HEK293 (cell line): ENCODE measurements around the gene KSR1.
"Not testable (repeated sequence)": the region's sequence is repeated elsewhere in the genome, so short reads cannot be mapped to it uniquely, and the experiment has no call there.

Experiments
- CTCF ChIA-PET: fragments of 350-600 bp; formaldehyde crosslinking; extraction: SDS; loops from one replicate; lab custom pipeline; 2021; ENCODE audit warnings: antibody characterized with exemption; lab: Yijun Ruan, JAX
- POLR2A ChIA-PET: fragments of 300-600 bp; formaldehyde crosslinking; extraction: SDS; loops from one replicate; lab custom pipeline; 2020; ENCODE audit warnings: antibody characterized with exemption, inconsistent platforms; lab: Yijun Ruan, JAX
- H3K27ac ChIP-seq: fragments of 200-500 bp; sonication (Bioruptor generic); 2 replicates; pipeline ENCODE4 v1.5.1; 2014; ENCODE audit warnings: low read depth, low read length, control low read depth, inconsistent platforms; ENCODE audit errors: extremely low read depth
- H3K36me3 ChIP-seq, 2 experiments: fragments of 200-500 bp in 1 of 2; sonication (Bioruptor generic) in 1 of 2; 1 replicate in 1 of 2; 2 replicates in 1 of 2; pipeline ENCODE4 v1.5.1; 2014 to 2017; ENCODE audit warnings: inconsistent platforms in 2 of 2, low read length in 2 of 2; ENCODE audit not compliant: control insufficient read depth in 2 of 2, insufficient read depth in 1 of 2
- H3K4me1 ChIP-seq: fragments of 200-500 bp; sonication (Bioruptor generic); 2 replicates; pipeline ENCODE4 v1.5.1; 2014; ENCODE audit warnings: mild to moderate bottlenecking, low read length, inconsistent platforms; ENCODE audit not compliant: control insufficient read depth, insufficient read depth
- H3K4me3 ChIP-seq: 2 replicates; pipeline ENCODE4 v1.5.1; 2011; ENCODE audit warnings: low read depth, mild to moderate bottlenecking, control low read depth, low read length, moderate library complexity
- H3K9me3 ChIP-seq: fragments of 200-500 bp; sonication (Bioruptor generic); 2 replicates; pipeline ENCODE4 v1.5.1; 2014; ENCODE audit warnings: low read depth, low read length, inconsistent platforms; ENCODE audit not compliant: control insufficient read depth, insufficient read depth
- GFI1B ChIP-seq: fragments of 450-650 bp; formaldehyde crosslinking; IDR thresholded peaks from 2 replicates; pipeline ENCODE4 v1.5.1; 2016; ENCODE audit warnings: missing biosample characterization, missing genetic modification characterization
- GLIS2 ChIP-seq: fragments of 450-650 bp; formaldehyde crosslinking; IDR thresholded peaks from 2 replicates; pipeline ENCODE4 v1.5.1; 2016; ENCODE audit warnings: missing biosample characterization, missing genetic modification characterization
- ZFP3 ChIP-seq: fragments of 450-650 bp; formaldehyde crosslinking; IDR thresholded peaks from 2 replicates; pipeline ENCODE4 v1.5.1; 2016; ENCODE audit warnings: low read depth, missing biosample characterization, missing genetic modification characterization
- ZFP69B ChIP-seq: fragments of 450-650 bp; formaldehyde crosslinking; IDR thresholded peaks from 2 replicates; pipeline ENCODE4 v1.5.1; 2016; ENCODE audit warnings: missing biosample characterization, missing genetic modification characterization
- ZNF114 ChIP-seq: fragments of 450-650 bp; formaldehyde crosslinking; IDR thresholded peaks from 2 replicates; pipeline ENCODE4 v1.5.0; 2017; ENCODE audit warnings: missing biosample characterization, missing genetic modification characterization
- ZNF121 ChIP-seq: fragments of 450-650 bp; formaldehyde crosslinking; IDR thresholded peaks from 2 replicates; pipeline ENCODE4 v1.5.1; 2016; ENCODE audit warnings: missing biosample characterization, missing genetic modification characterization
- ZNF133 ChIP-seq: fragments of 450-650 bp; formaldehyde crosslinking; IDR thresholded peaks from 2 replicates; pipeline ENCODE4 v1.5.1; 2016; ENCODE audit warnings: missing biosample characterization, missing genetic modification characterization
- ZNF16 ChIP-seq: fragments of 450-650 bp; formaldehyde crosslinking; IDR thresholded peaks from 2 replicates; pipeline ENCODE4 v1.5.1; 2016; ENCODE audit warnings: low read depth, missing biosample characterization, missing genetic modification characterization
- ZNF19 ChIP-seq: fragments of 450-650 bp; formaldehyde crosslinking; IDR thresholded peaks from 2 replicates; pipeline ENCODE4; 2016; ENCODE audit warnings: missing biosample characterization, missing genetic modification characterization, low read depth
- ZNF302 ChIP-seq: fragments of 450-650 bp; formaldehyde crosslinking; IDR thresholded peaks from 2 replicates; pipeline ENCODE4 v1.5.1; 2016; ENCODE audit warnings: missing biosample characterization, missing genetic modification characterization, low read depth
- ZNF335 ChIP-seq: fragments of 450-650 bp; formaldehyde crosslinking; conservative IDR thresholded peaks from 2 replicates; pipeline ENCODE4 v1.5.1; 2016; ENCODE audit warnings: missing biosample characterization, missing genetic modification characterization
- ZNF48 ChIP-seq: fragments of 450-650 bp; formaldehyde crosslinking; IDR thresholded peaks from 2 replicates; pipeline ENCODE4 v1.5.1; 2016; ENCODE audit warnings: missing biosample characterization, missing genetic modification characterization
- ZNF544 ChIP-seq: fragments of 450-650 bp; formaldehyde crosslinking; IDR thresholded peaks from 2 replicates; pipeline ENCODE4 v1.5.0; 2017; ENCODE audit warnings: missing biosample characterization, missing genetic modification characterization
- ZNF549 ChIP-seq: fragments of 450-650 bp; IDR thresholded peaks from 2 replicates; pipeline ENCODE4 v1.5.1; 2018; ENCODE audit warnings: missing biosample characterization, missing genetic modification characterization, mild to moderate bottlenecking, inconsistent platforms, moderate library complexity
- ZNF571 ChIP-seq: fragments of 450-650 bp; formaldehyde crosslinking; IDR thresholded peaks from 2 replicates; pipeline ENCODE4 v1.5.0; 2017; ENCODE audit warnings: missing biosample characterization, missing genetic modification characterization
- ZNF580 ChIP-seq: fragments of 450-650 bp; formaldehyde crosslinking; IDR thresholded peaks from 2 replicates; pipeline ENCODE4 v1.5.1; 2016; ENCODE audit warnings: missing biosample characterization, missing genetic modification characterization
- ZNF621 ChIP-seq: fragments of 450-650 bp; formaldehyde crosslinking; IDR thresholded peaks from 2 replicates; pipeline ENCODE4 v1.5.1; 2017; ENCODE audit warnings: missing biosample characterization, missing genetic modification characterization
- ZNF776 ChIP-seq: fragments of 450-650 bp; formaldehyde crosslinking; IDR thresholded peaks from 2 replicates; pipeline ENCODE4 v1.5.0; 2017; ENCODE audit warnings: missing biosample characterization, missing genetic modification characterization, borderline replicate concordance
- ZSCAN16 ChIP-seq: fragments of 450-650 bp; formaldehyde crosslinking; IDR thresholded peaks from 2 replicates; pipeline ENCODE4 v1.5.1; 2016; ENCODE audit warnings: missing biosample characterization, missing genetic modification characterization
- TF ChIP-seq, protein P1 (sequence below): fragments of 450-650 bp; formaldehyde crosslinking; IDR thresholded peaks from 2 replicates; pipeline ENCODE4 v1.5.1; 2017; ENCODE audit warnings: missing biosample characterization, missing genetic modification characterization
- TF ChIP-seq, protein P2 (sequence below): fragments of 450-650 bp; formaldehyde crosslinking; IDR thresholded peaks from 2 replicates; pipeline ENCODE4 v1.5.1; 2016; ENCODE audit warnings: missing biosample characterization, missing genetic modification characterization
- TF ChIP-seq, protein P3 (sequence below): fragments of 450-650 bp; formaldehyde crosslinking; IDR thresholded peaks from 2 replicates; pipeline ENCODE4 v1.5.1; 2016; ENCODE audit warnings: missing biosample characterization, missing genetic modification characterization

Gene KSR1

GRCh38 chr17:27671591-27671910 lies 215.3 kb downstream of the KSR1 start:
- H3K9me3 ChIP-seq, result no peaks in the 10 kb centered on the region

DNA sequence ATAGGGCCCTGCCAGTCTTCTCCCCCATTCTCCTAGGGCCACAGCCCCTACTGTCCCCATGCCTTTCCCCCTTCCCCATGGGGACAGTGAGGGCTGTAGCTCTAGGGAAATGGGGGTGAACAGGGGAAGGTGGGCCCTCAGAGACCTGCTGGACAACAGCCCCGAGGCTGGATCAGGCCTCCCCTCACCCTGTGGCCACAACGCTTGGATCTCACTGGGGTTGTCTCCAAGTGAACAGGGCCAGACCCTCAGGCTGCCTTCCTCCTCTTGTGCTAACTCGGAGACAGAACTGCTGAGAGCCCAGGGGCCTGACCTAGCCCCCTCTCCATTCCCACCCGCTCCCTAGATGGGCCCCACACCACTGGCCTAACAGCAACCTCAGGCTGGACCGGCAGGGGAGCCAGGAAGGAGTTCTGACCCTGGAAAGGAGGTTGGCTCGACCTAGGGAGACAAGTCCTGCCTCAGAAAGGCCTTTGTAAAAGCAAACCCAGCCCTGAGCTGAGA lies 215.8 kb downstream of the KSR1 start:
- H3K4me1 ChIP-seq, H3K4me3 ChIP-seq, H3K36me3 ChIP-seq, H3K27ac ChIP-seq, POLR2A ChIA-PET, H3K9me3 ChIP-seq: not testable (repeated sequence)
- CTCF ChIA-PET, result interaction anchor here (0.7 to 1.0 kb wide), 3 partner anchors 17 to 84 kb away, joined by 3 to 4 read pairs (median 3); no protein-coding TSS in a partner anchor

More at GRCh38 chr17:27671591-27671910, 215.3 kb downstream of the KSR1 start:
- POLR2A ChIA-PET, result interaction anchor here (0.5 kb wide), 1 partner anchor 460 kb away, joined by 7 read pairs; no protein-coding TSS in a partner anchor
- TF ChIP-seq ZNF121, result no peak
- no peak for TF ChIP-seq ZNF114 (tag by site-specific recombination)
- no peak for TF ChIP-seq ZNF302 (tag by site-specific recombination)
- no peak for TF ChIP-seq ZNF580
- TF ChIP-seq, protein P1, sequence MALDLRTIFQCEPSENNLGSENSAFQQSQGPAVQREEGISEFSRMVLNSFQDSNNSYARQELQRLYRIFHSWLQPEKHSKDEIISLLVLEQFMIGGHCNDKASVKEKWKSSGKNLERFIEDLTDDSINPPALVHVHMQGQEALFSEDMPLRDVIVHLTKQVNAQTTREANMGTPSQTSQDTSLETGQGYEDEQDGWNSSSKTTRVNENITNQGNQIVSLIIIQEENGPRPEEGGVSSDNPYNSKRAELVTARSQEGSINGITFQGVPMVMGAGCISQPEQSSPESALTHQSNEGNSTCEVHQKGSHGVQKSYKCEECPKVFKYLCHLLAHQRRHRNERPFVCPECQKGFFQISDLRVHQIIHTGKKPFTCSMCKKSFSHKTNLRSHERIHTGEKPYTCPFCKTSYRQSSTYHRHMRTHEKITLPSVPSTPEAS (tag by site-specific recombination), result no peak
- no peak for TF ChIP-seq ZNF19 (tag by site-specific recombination)
- Histone ChIP-seq H3K4me3 (no peak overlapping the region), H3K4me1 (no peaks in the 10 kb centered on the region), H3K27ac (no peak overlapping the region), H3K36me3 (no peaks in the 10 kb centered on the region)
- CTCF ChIA-PET, result interaction anchor here (0.7 to 1.0 kb wide), 3 partner anchors 17 to 85 kb away, joined by 3 to 4 read pairs (median 3); no protein-coding TSS in a partner anchor

- POLR2A ChIA-PET, result no interaction called here
- no peak for TF ChIP-seq ZNF776 (tag by site-specific recombination)
- TF ChIP-seq ZNF571 (tag by site-specific recombination), result no peak
- TF ChIP-seq GFI1B (tag by site-specific recombination), result no peak
- no peak for TF ChIP-seq ZNF16
- no peak for TF ChIP-seq GLIS2 (tag by site-specific recombination)
- no peak for TF ChIP-seq ZSCAN16 (tag by site-specific recombination)
- TF ChIP-seq ZNF544 (tag by site-specific recombination), result no peak
- no peak for TF ChIP-seq ZNF621
- TF ChIP-seq ZNF133 (tag by site-specific recombination), result no peak
- TF ChIP-seq, protein P1 (tag by site-specific recombination), result no peak
- no peak for TF ChIP-seq ZNF335 (tag by site-specific recombination)
- no peak for TF ChIP-seq ZFP69B
- TF ChIP-seq, protein P2, sequence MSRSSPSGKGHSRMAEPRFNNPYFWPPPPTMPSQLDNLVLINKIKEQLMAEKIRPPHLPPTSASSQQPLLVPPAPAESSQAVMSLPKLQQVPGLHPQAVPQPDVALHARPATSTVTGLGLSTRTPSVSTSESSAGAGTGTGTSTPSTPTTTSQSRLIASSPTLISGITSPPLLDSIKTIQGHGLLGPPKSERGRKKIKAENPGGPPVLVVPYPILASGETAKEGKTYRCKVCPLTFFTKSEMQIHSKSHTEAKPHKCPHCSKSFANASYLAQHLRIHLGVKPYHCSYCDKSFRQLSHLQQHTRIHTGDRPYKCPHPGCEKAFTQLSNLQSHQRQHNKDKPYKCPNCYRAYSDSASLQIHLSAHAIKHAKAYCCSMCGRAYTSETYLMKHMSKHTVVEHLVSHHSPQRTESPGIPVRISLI (tag by site-specific recombination), result no peak
- TF ChIP-seq ZFP3, result no peak
- TF ChIP-seq ZNF549, result no peak
- no peak for TF ChIP-seq ZNF48
- TF ChIP-seq, protein P3, sequence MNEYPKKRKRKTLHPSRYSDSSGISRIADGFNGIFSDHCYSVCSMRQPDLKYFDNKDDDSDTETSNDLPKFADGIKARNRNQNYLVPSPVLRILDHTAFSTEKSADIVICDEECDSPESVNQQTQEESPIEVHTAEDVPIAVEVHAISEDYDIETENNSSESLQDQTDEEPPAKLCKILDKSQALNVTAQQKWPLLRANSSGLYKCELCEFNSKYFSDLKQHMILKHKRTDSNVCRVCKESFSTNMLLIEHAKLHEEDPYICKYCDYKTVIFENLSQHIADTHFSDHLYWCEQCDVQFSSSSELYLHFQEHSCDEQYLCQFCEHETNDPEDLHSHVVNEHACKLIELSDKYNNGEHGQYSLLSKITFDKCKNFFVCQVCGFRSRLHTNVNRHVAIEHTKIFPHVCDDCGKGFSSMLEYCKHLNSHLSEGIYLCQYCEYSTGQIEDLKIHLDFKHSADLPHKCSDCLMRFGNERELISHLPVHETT, result no peak
These were observed 218.1 kb downstream of the KSR1 start for GRCh38 chr17:27674335-27674734.

More at GRCh38 chr17:27674335-27674734, 218.1 kb downstream of the KSR1 start:
- CTCF ChIA-PET, result no interaction called here
- Histone ChIP-seq H3K4me3 (no peak overlapping the region), H3K4me1 (no peaks in the 10 kb centered on the region), H3K27ac (no peak overlapping the region), H3K36me3 (no peaks in the 10 kb centered on the region), H3K9me3 (no peaks in the 10 kb centered on the region)
